ENCODE measurements around the gene SAMM50. TPM values are rescaled to one million over a fixed set of nuclear protein-coding genes. Genes with fewer than 3 reads are reported as not detected.

SAMM50 gene
- total RNA-seq, 2 donors from 2014 or later, result 54.4 to 56.0 TPM

GRCh38 chr22:44037519-44038375, 82.5 kb downstream of the SAMM50 start:
- Mint-ChIP-seq H3K27ac (peak overlapping the region; percentile 38), H3K27me3 (ENCODE audit: insufficient read depth) (peaks cover 8% of the 10 kb centered on the region), H3K4me3 (no peak overlapping the region), H3K4me1 (peaks cover 11% of the 10 kb centered on the region), H3K9me3 (peaks cover 5% of the 10 kb centered on the region), H3K36me3 (ENCODE audit: low read depth) (peaks cover 8% of the 10 kb centered on the region)
- DNase-seq, result no peak
- no peaks in the 10 kb centered on the region for H3K36me3 ChIP-seq (ENCODE audit: control insufficient read depth, insufficient read depth, low read length)
- H3K27ac ChIP-seq (ENCODE audit: low read depth, low read length), result no peak overlapping the region
- TF ChIP-seq CTCF (conservative IDR thresholded peaks at IDR 0.05), result no peak
- H3K9ac ChIP-seq (ENCODE audit: extremely low read depth, low read length, poor library complexity, severe bottlenecking), result no peak overlapping the region
- WGBS, 2 experiments (ENCODE audit: insufficient coverage in 1 of 2, insufficient read length in 1 of 2), result 91% methylated on average over 9 of the region's 9 CpGs
- H3K4me1 ChIP-seq (ENCODE audit: control insufficient read depth, insufficient read depth, low read length), result no peaks in the 10 kb centered on the region
- no peaks in the 10 kb centered on the region for H3K27me3 ChIP-seq (ENCODE audit: control insufficient read depth, insufficient read depth, low read length, poor library complexity, severe bottlenecking)
- peaks cover 4% of the 10 kb centered on the region for H3K9me3 ChIP-seq (ENCODE audit: control insufficient read depth, low read length)
- no peak overlapping the region for H3K4me3 ChIP-seq (ENCODE audit: low read length)

GRCh38 chr22:44039566-44040171, 84.4 kb downstream of the SAMM50 start:
- TF ChIP-seq CTCF (conservative IDR thresholded peaks at IDR 0.05), result no peak
- peaks cover 9% of the 10 kb centered on the region for H3K36me3 Mint-ChIP-seq (ENCODE audit: low read depth)
- no peak overlapping the region for H3K4me3 Mint-ChIP-seq
- no peak overlapping the region for H3K9ac ChIP-seq (ENCODE audit: extremely low read depth, low read length, poor library complexity, severe bottlenecking)
- H3K4me1 ChIP-seq (ENCODE audit: control insufficient read depth, insufficient read depth, low read length), result no peaks in the 10 kb centered on the region
- no peak overlapping the region for H3K4me3 ChIP-seq (ENCODE audit: low read length)
- H3K9me3 ChIP-seq (ENCODE audit: control insufficient read depth, low read length), result peaks cover 4% of the 10 kb centered on the region
- H3K9me3 Mint-ChIP-seq, result peaks cover 7% of the 10 kb centered on the region
- no peak overlapping the region for H3K27ac Mint-ChIP-seq
- peaks cover 17% of the 10 kb centered on the region for H3K27me3 Mint-ChIP-seq (ENCODE audit: insufficient read depth)
- H3K27me3 ChIP-seq (ENCODE audit: control insufficient read depth, insufficient read depth, low read length, poor library complexity, severe bottlenecking), result no peaks in the 10 kb centered on the region
- WGBS, 2 experiments (ENCODE audit: insufficient coverage in 1 of 2, insufficient read length in 1 of 2), result 91 to 95% methylated on average over 4 to 8 of the region's 8 CpGs
- H3K27ac ChIP-seq (ENCODE audit: low read depth, low read length), result no peak overlapping the region
- DNase-seq, result no peak
- peaks cover 9% of the 10 kb centered on the region for H3K4me1 Mint-ChIP-seq
- H3K36me3 ChIP-seq (ENCODE audit: control insufficient read depth, insufficient read depth, low read length), result no peaks in the 10 kb centered on the region

- H3K9ac ChIP-seq (ENCODE audit: extremely low read depth, low read length, poor library complexity, severe bottlenecking), result no peak overlapping the region
- no peaks in the 10 kb centered on the region for H3K27me3 ChIP-seq (ENCODE audit: control insufficient read depth, insufficient read depth, low read length, poor library complexity, severe bottlenecking)
- no peak for TF ChIP-seq CTCF (conservative IDR thresholded peaks at IDR 0.05)
- H3K36me3 Mint-ChIP-seq (ENCODE audit: low read depth), result peaks cover 9% of the 10 kb centered on the region
- peaks cover 4% of the 10 kb centered on the region for H3K9me3 ChIP-seq (ENCODE audit: control insufficient read depth, low read length)
- H3K27ac ChIP-seq (ENCODE audit: low read depth, low read length), result no peak overlapping the region
- WGBS, 2 experiments (ENCODE audit: insufficient coverage in 1 of 2, insufficient read length in 1 of 2), result 90 to 94% methylated on average over 16 to 20 of the region's 20 CpGs
- peaks cover 25% of the 10 kb centered on the region for H3K4me1 Mint-ChIP-seq
- DNase-seq, result no peak
- H3K27me3 Mint-ChIP-seq (ENCODE audit: insufficient read depth), result peaks cover 27% of the 10 kb centered on the region
- H3K4me1 ChIP-seq (ENCODE audit: control insufficient read depth, insufficient read depth, low read length), result peaks cover 11% of the 10 kb centered on the region
- H3K36me3 ChIP-seq (ENCODE audit: control insufficient read depth, insufficient read depth, low read length), result no peaks in the 10 kb centered on the region
- no peak overlapping the region for H3K4me3 Mint-ChIP-seq
- no peak overlapping the region for H3K27ac Mint-ChIP-seq
- no peak overlapping the region for H3K4me3 ChIP-seq (ENCODE audit: low read length)
- peaks cover 7% of the 10 kb centered on the region for H3K9me3 Mint-ChIP-seq
Observed at GRCh38 chr22:44042249-44043218, 87.3 kb downstream of the SAMM50 start.
